ENCODE results near the gene EEIG2.

GRCh38 chr1:108533351-108534083 lies 26.4 kb upstream of the EEIG2 start:
- TF ChIP-seq, protein P1, sequence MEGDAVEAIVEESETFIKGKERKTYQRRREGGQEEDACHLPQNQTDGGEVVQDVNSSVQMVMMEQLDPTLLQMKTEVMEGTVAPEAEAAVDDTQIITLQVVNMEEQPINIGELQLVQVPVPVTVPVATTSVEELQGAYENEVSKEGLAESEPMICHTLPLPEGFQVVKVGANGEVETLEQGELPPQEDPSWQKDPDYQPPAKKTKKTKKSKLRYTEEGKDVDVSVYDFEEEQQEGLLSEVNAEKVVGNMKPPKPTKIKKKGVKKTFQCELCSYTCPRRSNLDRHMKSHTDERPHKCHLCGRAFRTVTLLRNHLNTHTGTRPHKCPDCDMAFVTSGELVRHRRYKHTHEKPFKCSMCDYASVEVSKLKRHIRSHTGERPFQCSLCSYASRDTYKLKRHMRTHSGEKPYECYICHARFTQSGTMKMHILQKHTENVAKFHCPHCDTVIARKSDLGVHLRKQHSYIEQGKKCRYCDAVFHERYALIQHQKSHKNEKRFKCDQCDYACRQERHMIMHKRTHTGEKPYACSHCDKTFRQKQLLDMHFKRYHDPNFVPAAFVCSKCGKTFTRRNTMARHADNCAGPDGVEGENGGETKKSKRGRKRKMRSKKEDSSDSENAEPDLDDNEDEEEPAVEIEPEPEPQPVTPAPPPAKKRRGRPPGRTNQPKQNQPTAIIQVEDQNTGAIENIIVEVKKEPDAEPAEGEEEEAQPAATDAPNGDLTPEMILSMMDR (IDR thresholded peaks at IDR 0.05; ENCODE audit: low read length), result no peak
- TF ChIP-seq EZH2 (IDR thresholded peaks at IDR 0.05; ENCODE audit: borderline replicate concordance, low read length), result no peak

Measured in OCI-LY1 (cell line).